ENCODE measurements around the gene PITPNC1.

PITPNC1 gene

GRCh38 chr17:67347826-67348225, 29.3 kb upstream of the PITPNC1 start:
- TF ChIP-seq CTCF (IDR thresholded peaks at IDR 0.05; ENCODE audit: low read depth, low read length), result no peak
- H3K4me3 ChIP-seq (ENCODE audit: low read depth, low read length), result no peak overlapping the region

- no peak for TF ChIP-seq CTCF (IDR thresholded peaks at IDR 0.05; ENCODE audit: low read depth, low read length)
- H3K4me3 ChIP-seq (ENCODE audit: low read depth, low read length), result no peak overlapping the region
These were observed 27.7 kb upstream of the PITPNC1 start for GRCh38 chr17:67349420-67349819.

GRCh38 chr17:67353161-67353560, 23.9 kb upstream of the PITPNC1 start:
- H3K4me3 ChIP-seq (ENCODE audit: low read depth, low read length), result no peak overlapping the region
- TF ChIP-seq CTCF (IDR thresholded peaks at IDR 0.05; ENCODE audit: low read depth, low read length), result no peak

GRCh38 chr17:67353929-67354574, 23.0 kb upstream of the PITPNC1 start:
- TF ChIP-seq CTCF (IDR thresholded peaks at IDR 0.05; ENCODE audit: low read depth, low read length), result no peak
- no peak overlapping the region for H3K4me3 ChIP-seq (ENCODE audit: low read depth, low read length)

GRCh38 chr17:67358612-67359011, 18.5 kb upstream of the PITPNC1 start:
- H3K4me3 ChIP-seq (ENCODE audit: low read depth, low read length), result no peak overlapping the region
- no peak for TF ChIP-seq CTCF (IDR thresholded peaks at IDR 0.05; ENCODE audit: low read depth, low read length)

GRCh38 chr17:67359960-67360791, 16.9 kb upstream of the PITPNC1 start:
- TF ChIP-seq CTCF (IDR thresholded peaks at IDR 0.05; ENCODE audit: low read depth, low read length), result 0 out of 2 replicates have a peak, but pooled peaks have one; percentile 12

GRCh38 chr17:67360880-67361279, 16.2 kb upstream of the PITPNC1 start:
- no peak overlapping the region for H3K4me3 ChIP-seq (ENCODE audit: low read depth, low read length)
- TF ChIP-seq CTCF (IDR thresholded peaks at IDR 0.05; ENCODE audit: low read depth, low read length), result no peak

More at GRCh38 chr17:67359960-67360791, 16.9 kb upstream of the PITPNC1 start:
- no peak overlapping the region for H3K4me3 ChIP-seq (ENCODE audit: low read depth, low read length)

All from WI38 (cell line).